ENCODE results near the gene TTYH1.
"Not testable (repeated sequence)": the region's sequence is repeated elsewhere in the genome, so short reads cannot be mapped to it uniquely, and the experiment has no call there.

Gene TTYH1

DNA sequence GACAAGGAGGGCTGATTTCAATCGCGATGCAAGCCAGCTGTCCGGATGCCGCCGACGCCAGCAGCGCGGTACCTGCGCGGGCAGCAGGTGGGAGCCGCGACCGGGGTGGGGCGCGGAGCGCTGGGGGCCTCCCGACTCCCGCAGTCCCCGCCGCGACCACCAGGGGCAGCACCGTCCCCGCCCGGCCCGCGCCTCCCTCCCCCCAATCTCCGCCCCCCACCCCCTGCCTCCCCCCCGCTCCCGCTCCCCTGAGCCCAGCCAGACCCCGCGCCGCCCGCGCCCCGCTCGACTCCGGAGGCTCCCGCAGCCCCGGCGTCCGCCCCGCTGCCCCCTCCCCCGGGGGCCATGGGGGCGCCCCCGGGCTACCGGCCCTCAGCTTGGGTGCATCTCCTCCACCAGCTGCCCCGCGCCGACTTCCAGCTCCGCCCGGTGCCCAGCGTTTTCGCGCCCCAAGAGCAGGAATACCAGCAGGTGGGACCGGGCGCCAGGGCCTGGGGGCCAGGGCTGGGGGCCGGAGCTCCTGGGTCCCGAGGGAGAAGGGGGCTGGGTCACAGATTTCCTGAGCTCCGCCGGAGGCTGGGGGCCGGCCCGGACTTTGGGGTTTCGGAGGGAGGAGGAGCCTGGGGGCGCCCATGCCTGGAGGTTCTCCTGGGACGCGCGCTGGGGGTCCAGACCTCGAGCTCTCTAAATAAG lies at the start of gene TTYH1:
Gene TTYH1 (plus strand): TSS at position 257 of the 693 bp plus-strand sequence. CDS start 89 bp downstream, at position 346.
- DNase-seq (ENCODE audit: low read depth in 2 of 2) = no peak

DNA sequence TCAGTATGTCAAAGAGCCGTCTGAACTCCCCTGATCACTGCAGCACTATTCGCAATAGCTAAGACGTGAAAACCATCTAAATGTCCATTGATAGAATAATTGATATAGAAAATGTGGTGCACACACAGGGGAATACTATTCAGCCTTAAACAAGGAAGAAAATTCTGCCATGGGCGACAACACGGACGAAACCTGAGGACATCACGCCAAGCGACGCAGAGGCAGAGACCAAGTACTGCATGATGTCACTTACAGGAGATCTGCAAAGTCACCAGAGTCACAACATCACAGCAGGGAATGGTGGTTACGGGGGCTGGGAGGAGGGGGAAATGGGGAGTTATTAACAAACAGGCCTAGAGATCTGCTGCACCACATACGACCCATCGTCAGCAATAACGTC lies 49.5 kb upstream of the TTYH1 start:
- DNase-seq (ENCODE audit: low read depth in 2 of 2) = not testable (repeated sequence)

DNA sequence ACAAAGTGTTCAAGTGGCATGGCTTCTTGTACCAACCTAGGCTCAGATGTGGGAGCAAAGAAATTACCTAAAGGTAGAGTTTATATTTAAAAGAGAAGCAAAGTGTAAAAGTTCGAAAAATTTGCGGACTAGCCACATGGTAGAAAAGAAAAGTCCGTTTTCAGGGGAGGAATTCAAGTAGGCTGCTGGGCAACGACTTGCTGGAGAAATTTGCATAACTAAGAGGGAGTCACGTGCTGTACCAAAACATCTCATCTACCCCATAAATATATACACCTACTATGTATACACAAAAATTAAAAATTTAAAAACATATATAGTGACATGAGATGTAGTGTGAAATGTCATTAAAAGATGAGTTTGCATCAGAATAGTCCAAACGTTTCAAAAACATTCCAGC lies 48.5 kb upstream of the TTYH1 start:
- no peak for DNase-seq (ENCODE audit: low read depth in 2 of 2)

DNA sequence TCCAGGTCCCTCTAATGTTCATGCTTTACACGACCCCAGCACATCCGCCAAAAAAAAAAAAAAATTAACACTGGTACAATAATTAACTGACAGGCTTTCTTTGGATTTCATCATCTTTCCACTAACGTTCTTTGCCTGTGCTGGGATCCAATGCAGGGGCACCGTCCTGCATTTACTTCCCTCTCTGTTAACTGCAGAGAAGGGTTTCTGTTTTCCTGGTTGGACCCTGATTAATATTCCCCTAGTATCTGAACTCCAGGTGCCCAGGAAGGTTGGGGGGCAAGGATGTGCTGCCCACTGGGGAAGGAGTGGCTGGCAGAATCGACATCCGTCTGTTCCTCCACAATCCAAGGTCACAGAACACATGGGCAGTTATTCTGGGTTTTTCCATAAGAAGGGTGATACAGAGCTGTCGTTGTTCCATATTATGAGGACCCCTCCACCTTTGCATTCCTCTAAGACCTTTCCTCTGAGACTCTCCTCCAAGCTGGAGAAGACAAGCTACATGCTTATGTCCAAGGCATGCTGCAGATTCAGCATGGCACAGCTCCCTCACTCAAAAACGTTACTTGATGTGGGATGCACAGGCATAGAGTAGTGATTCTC lies 46.1 kb upstream of the TTYH1 start:
- no peak for DNase-seq (ENCODE audit: low read depth in 2 of 2)

DNA sequence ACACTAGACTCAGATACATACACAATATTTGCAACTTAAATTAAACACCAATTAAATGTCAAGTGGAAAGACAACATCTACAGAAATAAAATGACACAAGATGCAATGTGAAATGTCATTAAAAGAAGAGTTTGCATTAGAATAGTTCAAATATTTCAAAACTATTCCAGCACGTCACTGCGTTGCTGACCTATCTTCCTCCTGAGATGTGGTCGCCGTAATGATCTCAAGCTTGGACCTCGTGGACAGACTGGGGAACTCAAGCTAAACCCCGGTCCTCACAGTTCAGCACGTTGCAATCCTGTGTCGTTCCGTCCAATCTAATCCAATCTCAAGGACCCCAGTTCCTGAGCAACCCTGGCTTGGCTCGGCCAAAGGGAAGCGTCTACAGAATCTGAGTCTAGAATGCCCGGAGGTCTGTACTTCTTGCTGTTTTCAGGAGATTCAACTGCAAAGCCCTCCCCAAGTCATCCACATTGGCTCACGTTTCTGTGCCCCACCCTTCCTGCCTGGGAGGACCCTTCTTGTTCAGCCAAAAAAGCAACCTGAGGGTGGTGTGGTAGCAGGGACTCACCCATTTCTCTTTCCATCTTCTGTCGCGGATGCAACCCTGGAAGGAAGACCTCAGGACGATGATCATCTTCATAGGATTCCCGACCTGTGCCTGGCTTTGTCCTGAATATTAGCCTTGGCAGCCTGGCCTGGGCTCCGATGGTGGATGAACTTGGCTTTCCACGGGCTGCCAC lies 45.4 kb upstream of the TTYH1 start:
- DNase-seq (ENCODE audit: low read depth in 2 of 2) = not testable (repeated sequence)

DNA sequence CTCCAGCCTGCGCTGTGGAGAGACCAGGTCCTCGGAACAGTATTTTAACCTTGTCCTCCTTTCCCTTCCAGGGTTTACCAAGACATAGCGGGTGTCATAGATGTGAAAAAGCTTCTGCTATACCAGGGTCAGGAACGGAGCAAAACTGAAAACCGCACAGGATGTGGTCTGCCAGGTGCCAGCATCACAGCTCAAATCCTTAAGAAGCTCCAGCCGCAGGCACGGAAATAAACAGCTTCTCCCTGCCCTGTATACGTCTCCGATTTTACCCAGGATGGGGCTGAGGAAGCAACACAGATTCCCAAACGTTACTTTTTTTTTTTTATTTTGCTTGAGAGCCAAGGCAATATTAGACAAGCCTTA lies 44.8 kb upstream of the TTYH1 start:
- DNase-seq (ENCODE audit: low read depth in 2 of 2) = peak; percentile 21 to 39

DNA sequence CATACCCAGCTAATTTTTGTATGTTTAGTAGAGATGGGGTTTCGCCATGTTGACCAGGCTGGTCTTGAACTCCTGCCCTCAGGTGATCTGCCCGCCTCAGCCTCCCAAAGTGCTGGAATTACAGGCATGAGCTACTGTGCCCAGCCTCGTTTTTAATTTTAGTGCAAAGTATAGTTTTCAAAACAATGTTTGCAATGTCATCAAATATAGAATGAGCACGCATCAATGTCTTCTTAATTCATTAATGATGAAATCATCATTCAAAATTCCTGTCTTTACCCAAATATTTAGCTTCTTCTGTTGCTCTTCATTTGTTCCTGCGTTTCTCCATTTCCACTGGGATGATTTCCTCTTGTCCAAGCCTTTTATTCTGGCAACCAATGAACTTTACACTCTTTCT lies 43.8 kb upstream of the TTYH1 start:
- not testable (repeated sequence) for DNase-seq (ENCODE audit: low read depth in 2 of 2)

DNA sequence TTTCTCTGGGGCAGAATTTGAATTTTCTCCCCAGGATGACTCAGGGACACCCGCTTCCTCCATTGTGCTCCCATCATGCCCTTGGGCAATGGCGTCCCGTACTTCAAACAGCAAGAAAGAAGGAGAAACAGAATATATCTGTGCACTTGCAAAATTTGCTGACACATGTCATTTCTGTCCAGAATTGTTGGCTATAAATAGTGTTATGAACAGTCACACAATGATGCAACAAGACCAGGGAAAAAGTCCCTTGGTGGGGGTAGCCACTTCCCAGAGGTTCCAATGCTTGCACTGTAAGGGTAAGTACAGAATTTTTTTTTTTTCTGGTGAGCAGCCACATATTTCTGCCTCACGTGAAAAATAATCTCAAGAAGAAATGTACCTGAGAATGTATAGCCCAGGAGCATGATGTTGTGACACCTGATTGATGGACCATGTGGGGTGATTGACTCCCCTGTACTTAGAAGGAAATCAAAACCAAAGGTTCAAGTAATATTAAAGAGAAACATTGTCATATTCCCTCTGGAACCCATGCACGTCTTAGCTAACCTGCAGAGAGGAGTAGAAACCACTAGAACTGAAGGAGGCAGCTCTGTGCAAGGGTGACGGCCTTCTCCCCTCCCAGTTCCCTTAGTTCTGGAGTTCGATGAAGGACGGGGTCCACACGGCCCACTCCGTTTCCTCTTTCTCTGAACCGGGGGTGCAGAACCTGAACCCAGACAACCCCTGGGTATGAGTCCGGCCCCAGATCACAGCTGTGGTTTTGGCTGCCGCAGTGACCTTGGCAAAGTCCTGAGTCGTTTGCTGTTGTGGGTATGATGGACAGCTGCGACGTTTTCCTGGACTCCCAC lies 41.3 kb upstream of the TTYH1 start:
- DNase-seq (ENCODE audit: low read depth in 2 of 2) = no peak

DNA sequence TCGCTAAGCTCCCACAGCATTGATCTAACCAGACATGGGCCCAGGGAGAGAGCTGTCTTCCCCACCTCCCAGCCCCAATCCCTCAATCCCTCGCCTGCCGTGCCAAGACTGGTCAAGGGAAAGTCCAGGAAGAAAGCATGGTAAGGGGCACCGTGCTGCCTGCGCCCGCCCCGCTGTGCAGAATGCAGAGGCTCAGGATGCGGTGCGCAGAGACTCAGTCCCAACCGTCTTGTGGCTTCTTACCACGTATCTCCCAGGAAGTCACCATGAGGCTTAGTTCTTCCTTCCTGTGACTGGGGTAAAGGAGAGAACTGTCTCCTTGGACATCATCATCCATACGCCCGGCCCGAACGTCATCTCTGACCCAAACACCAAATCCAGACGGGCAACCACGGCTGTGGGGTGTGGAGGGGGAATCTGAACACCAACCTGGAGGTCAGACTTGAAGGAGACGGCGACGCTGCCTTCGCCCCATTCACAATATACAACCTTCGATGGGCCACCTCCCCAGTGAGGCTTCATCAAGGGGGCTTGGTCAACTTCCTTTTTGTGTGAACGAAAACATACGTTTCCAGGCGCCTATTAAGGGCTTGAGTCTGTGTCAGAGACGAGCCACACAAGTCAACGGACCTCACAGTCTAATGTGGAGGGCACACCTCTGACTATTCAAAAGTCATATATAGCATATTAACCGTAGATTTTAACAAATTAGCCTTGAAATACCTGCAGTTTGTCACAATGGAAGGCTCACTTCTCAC lies 39.9 kb upstream of the TTYH1 start:
- DNase-seq (ENCODE audit: low read depth in 2 of 2) = not testable (repeated sequence)

DNA sequence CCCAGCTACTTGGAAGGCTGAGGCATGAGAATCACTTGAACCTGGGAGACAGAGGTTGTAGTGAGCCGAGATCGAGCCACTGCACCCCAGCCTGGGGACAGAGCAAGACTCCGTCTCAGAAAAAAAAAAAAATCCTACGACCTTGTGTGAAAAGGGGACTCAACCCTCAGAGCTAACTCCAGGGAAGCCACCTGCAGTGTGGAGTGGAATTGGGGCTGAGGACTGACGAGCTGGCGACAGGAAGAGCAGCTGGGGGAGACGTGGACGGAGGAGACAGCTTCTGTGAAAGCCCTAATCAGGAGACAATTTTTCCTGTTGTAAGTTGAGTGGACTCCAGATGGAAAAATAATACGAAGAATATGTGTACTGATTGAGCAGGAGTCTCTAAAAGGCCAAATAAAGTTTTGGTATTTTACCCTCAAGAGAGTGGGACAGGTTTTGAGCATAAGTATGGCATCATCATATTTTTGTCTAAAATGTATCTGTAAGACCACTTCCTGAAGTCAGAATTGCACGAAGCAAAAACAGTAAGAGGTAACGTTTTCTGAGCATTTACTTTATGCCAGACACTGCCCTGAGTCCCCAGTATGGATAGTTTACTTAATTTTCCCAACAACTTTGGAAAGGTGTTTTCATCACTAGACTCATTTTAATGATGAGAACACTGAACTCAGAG lies 38.5 kb upstream of the TTYH1 start:
- DNase-seq (ENCODE audit: low read depth in 2 of 2) = no peak

DNA sequence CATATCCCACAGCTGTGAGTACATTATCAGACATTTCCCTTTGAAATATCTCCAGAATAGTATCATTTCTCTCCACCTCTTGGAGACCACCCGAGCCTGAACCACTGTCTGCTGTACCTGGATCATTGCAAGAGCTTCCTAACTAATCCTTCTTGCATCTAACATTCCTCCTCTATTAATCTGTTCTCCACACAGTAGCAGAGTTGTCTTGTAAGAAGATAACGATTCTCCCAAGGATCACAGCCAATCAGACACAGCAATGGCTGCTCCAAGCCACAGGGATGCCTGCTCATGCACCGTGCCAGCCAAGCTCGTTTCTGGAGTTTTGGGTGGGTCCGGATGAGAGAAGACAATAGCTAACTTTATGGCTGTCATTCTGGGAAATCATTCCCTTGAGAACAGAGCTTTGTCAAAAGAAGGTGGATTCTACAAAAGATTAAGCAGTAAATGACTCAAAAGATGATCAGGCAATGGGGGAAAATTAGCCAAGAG lies 36.0 kb upstream of the TTYH1 start:
- DNase-seq (ENCODE audit: low read depth in 2 of 2) = no peak

DNA sequence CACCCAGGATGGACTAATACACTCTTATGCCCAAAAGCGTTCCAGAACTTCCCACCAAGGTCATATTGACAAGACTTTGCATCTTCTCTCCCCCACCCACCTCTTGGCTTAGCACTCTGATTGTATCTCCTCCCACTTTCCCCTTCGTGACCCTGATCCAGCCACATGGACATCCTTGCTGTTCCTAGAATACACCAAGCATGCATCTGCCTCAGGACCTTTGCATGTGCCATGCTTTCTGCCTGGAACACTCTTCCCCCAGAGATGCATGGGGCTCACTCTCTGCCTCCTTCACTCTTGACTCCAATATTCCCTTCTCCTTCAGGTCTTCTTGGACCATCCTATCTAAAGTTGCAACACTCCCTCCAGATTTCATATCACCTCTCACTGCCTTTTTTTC lies 34.4 kb upstream of the TTYH1 start:
- no peak for DNase-seq (ENCODE audit: low read depth in 2 of 2)

DNA sequence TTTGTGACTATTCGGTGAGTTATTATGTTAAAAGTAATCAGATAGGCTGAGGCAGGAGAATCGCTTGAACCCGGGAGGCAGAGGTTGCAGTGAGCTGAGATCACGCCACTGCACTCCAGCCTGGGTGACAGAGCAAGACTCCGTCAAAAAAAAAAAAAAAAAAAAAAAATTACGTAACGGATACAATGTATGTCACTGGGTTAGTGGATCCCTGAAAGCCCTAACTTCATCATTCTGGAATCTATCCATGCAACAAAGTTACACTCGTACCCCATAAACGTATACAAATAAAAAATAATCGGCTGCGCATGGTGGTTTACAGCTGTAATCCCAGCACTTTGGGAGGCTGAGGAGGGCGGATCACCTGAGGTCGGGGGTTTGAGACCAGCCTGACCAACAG lies 33.2 kb upstream of the TTYH1 start:
- not testable (repeated sequence) for DNase-seq (ENCODE audit: low read depth in 2 of 2)

DNA sequence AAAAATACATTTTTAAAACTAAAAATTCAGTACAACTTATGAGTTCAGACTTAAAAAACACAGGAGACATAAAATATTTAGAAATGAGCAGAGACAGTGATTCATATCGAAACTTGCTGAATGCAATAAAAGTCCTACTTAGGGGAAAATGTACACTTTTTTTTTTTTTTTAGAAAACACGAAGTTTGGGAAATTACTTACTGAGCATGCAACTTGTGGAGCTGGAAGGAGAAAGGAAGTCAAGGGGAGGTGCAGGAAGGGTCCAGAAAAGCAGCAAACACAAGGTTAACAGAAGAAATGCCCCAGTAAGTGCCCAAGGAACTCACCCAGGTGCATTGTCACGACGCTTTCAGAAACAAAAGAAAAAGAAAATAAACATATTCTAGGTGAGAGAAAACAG lies 31.9 kb upstream of the TTYH1 start:
- no peak for DNase-seq (ENCODE audit: low read depth in 2 of 2)

DNA sequence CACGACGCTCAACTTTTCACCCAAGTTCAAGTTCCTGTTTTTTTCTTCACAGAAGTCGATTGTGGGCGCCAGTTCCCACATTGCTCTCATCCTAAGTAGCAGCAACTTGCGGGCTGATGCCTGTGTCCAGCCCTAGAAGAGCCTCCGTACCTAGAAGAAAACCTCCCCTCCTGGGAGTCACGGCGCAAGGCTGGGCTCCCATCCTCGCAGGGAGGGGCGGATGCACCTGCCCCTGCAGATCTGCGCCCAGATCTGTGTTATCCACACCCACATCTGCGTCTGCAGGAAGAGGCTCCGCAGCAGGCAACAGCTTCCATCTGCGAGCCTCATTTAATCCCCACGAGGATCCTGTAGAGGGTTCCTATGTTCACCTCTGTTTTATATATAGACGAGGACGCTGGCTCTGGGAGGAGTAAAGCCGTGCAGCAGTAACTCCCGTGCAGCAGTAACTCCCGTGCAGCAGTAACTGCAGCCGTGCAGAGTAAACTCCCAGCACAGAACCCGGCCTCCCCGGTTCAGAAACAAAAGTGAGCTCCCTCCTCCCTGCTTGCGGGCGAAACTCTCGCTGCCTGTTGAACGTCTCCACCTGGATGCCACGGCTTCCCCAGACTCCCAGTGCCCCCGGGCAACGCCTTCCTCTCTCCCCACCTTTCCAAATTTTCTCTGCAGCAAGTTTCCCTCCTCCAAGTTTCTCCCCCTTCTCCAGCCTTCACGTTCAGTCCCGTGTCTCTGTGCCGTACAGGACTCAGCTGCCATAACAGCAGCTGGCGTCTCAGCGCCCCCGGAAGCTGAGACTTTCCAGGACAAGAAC lies 27.1 kb upstream of the TTYH1 start:
- no peak for DNase-seq (ENCODE audit: low read depth in 2 of 2)

DNA sequence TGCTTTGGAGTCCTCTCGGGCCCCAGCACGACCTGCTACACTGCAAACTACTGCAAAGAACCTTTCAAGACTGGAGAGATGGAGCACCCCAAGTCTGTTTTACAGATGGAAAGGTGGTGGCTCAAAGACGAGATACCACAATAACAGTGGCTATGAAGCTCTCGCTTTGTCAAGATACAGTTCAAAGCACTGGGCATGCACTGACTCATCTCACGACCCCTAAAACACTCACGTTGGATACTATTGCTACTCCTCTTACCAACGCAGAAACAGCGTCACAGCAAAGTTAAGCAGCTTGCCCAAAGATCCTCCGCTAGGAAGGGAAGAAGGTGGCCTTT lies 26.5 kb upstream of the TTYH1 start:
- no peak for DNase-seq (ENCODE audit: low read depth in 2 of 2)

DNA sequence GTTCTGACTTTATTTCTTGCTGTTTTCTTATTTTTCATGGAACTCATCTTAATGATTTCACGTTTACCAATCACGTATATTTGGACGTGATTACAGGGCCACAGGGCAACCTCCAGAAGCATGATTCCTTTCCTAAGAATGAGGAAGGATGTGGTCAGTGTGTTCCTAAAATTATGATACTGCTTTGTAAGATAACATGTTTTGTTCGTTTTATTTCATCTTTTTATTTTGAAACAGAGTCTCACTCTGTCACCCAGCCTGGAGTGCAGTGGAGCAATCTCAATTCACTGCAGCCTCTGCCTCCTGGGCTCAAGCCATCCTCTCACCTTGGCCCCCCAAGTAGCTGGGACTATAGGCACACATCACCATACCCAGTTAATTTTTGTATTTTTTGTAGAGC lies 25.7 kb upstream of the TTYH1 start:
- DNase-seq (ENCODE audit: low read depth in 2 of 2) = no peak

DNA sequence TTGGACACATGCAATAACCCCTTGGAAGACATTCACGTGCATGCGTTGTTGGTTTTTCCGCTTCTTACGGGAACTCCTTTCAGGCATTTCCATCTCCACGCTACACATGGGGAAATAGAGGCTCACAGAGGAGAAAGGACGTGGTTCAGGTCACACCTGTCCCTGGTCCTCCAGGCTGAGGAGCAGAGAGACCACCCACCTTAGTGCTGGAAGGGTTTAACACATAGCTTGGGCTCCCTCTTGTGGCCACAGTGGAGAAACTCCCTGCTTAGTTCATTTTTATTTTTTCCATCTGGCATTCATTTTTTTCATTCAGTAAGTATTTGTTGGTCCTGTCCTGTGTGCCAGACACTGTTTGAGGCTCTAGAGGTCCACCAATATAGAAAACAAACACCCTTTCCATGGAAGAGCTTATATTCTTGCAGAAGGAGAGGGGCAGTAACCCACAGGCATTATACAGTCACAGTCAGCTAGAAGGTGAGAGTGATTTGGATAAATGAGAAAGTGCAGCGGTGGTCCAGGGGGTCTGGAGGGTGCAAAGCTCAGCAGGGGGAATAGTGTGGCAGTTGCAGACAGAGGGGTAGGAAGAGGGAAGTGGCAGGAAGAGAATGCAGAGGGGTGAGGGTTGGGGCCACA lies 24.2 kb upstream of the TTYH1 start:
- peak; percentile 46 to 47 for DNase-seq (ENCODE audit: low read depth in 2 of 2)

DNA sequence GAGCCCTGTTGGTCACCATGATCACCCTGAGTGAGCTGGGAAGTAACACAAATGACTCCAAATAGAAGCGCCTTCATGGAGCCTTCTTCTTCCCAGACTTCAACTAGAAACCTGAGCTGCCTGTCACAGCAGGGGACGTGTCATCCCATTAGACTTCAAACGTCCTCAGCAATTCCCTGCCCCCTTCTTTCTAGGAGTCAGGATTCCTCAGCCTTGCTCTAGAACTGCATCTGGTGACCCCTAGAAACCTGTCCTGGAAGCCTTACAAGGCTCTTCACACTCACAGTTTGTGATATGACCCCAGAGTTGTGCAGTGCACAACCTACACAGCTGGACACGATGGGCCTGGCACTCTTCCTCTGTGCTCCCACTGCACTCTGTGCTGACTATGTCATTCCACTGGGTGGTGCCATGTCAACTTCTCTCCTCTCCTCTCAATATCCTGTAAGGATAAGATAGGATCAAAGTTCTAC lies 23.6 kb upstream of the TTYH1 start:
- no peak for DNase-seq (ENCODE audit: low read depth in 2 of 2)

Measured in activated CD8-positive, alpha-beta memory T cell treated with anti-CD3 and anti-CD28 coated beads for 4 hours (primary cell).